Vagina (tissue), 2 donors: ENCODE measurements around the gene ZC3H12C.

Experiments used
- CTCF ChIP-seq, 3 experiments: fragments of 450-650 bp in 2 of 3; fragments of 200-600 bp in 1 of 3; sonication (generic) in 1 of 3; IDR thresholded peaks; one replicate each; pipeline ENCODE4 v1.5.1; 2017 to 2019; ENCODE audit warnings: antibody characterized with exemption in 3 of 3, mild to moderate bottlenecking in 2 of 3, moderate library complexity in 2 of 3
- POLR2AphosphoS5 ChIP-seq, 2 donors: sonication (generic); formaldehyde crosslinking; IDR thresholded peaks; one replicate each; pipeline ENCODE4 v1.9.0; 2017; ENCODE audit warnings: antibody characterized with exemption in 2 of 2, mild to moderate bottlenecking in 2 of 2, low read depth in 1 of 2; ENCODE audit not compliant: insufficient read depth in 1 of 2

DNA sequence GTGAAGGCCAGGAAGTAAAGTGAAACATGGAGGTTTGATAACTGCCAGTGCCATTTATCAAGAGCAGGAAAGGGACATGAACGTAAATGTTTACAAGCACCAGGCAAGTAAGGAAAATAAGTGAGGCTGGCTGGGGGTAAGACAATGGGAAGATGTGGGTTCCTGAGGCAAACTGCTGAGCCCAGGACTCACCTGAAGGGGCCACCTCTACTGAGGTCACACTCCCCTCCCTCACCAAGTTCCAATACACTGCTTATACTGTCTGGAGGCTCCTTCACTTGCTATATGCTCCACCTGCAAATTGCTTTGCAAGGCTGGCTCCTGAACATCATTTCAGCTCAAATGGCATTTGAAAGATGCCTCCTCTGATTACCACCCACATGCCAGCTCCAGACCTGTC, 10.3 kb upstream of the ZC3H12C start:
- TF ChIP-seq CTCF (IDR thresholded peaks at IDR 0.05) (no peak), POLR2AphosphoS5 (IDR thresholded peaks at IDR 0.05; ENCODE audit: insufficient read depth in 1 of 2, low read depth in 1 of 2) (no peak)
